ENCODE results near the gene TRA2A.

GRCh38 chr7:23477157-23477499 lies 54.7 kb downstream of the TRA2A start:
- TF ChIP-seq POLR2A (IDR thresholded peaks at IDR 0.05) (no peak), CTCF (IDR thresholded peaks at IDR 0.05) (no peak)

All from testis (tissue), 2 donors.